ENCODE measurements around the gene ECHDC1.

ECHDC1 gene

DNA sequence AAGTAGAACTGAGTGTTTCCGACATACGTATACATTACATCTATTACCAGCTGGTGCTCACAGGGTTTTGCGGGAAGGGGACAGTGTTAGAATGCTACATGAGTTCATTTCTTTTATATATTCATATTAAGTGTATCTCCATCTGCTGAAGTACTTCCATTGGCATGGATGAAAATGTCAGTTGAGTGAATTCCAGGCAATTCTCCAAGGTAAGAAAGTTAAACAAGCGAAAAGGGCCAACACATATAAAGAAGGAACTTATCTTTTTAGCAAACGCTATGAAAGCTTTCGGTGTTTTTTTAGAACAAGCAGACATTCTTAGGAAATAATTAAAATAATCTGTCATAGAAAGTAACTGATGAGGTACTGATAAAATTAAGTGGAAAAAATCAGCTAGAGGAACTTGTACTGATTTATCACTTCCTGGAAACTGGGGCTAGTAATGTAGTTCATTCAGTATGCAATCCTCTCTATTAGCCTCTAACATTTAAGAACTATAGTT is 42.2 kb downstream of the ECHDC1 start:
- no peak for TF ChIP-seq EZH2 (IDR thresholded peaks at IDR 0.05)
- Histone ChIP-seq H3K36me3 (ENCODE audit: insufficient read depth, low read length) (peaks cover 7% of the 10 kb centered on the region), H3K27ac (no peak overlapping the region), H3K9me3 (ENCODE audit: low read depth, low read length) (no peaks in the 10 kb centered on the region), H3K4me3 (no peak overlapping the region), H3K9ac (ENCODE audit: insufficient read length) (no peak overlapping the region)
- DNase-seq (ENCODE audit: low read depth, low spot score): peak; percentile 22

DNA sequence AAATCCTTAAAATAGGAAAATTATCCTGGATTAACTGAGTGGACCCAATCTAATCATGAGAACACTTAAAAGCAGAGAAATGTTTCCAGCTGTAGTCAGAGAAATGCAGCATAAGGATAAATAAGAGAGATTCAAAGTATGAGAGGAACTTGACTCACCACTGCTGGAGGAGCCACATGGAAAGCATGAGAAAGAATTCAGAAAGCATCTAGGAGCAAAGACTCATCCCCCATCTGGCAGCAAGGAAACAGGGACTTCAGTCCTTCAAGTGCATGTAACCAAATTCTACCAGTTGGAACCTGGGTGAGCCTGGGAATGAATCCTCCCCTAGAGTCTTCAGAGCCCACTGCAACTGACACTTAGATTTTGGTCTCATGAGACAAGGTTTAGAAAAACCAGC is 43.0 kb downstream of the ECHDC1 start:
- H3K36me3 ChIP-seq (ENCODE audit: insufficient read depth, low read length): peaks cover 5% of the 10 kb centered on the region
- no peak overlapping the region for H3K27ac ChIP-seq
- no peak for DNase-seq (ENCODE audit: low read depth, low spot score)
- H3K4me3 ChIP-seq: no peak overlapping the region
- TF ChIP-seq POLR2AphosphoS5 (IDR thresholded peaks at IDR 0.05; ENCODE audit: borderline replicate concordance, low read depth, low read length): no peak
- no peak for TF ChIP-seq EZH2 (IDR thresholded peaks at IDR 0.05)
- TF ChIP-seq FOXP2 (optimal IDR thresholded peaks at IDR 0.05; ENCODE audit: control extremely low read depth, extremely low read length, insufficient read depth): no peak
- H3K9me3 ChIP-seq (ENCODE audit: low read depth, low read length): no peaks in the 10 kb centered on the region
- H3K9ac ChIP-seq (ENCODE audit: insufficient read length): no peak overlapping the region

DNA sequence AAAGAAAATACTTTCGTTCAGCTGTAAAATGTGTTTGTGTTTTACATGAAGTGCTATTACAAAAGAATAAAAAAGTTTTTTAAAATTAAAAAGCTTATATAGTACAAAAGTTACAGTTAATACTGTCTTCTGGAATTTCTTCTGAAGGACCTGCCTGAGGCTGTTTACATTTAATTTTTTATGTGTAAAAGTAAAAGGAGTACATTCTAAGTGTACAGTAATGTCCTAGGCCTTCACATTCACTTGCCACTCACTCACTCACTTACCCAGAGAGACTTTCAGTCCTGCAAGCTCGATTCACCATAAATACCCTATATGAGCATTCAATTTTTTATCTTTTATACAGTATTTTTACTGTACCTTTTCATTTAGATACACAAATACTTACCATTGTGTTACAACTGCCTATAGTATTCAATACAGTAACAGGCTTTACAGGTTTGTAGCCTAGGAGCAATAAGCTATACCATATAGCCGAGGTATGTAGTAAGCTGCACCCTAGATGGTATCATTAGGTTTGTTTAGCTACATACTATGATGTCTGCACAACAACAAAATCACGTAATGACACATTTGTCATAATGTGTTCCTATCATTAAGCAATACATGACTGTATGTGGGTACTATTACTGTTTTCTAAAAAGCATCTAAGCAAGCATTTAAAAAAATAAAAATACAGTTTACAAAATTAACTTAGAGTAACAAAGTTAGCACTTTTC is 43.7 kb downstream of the ECHDC1 start:
- Histone ChIP-seq H3K9ac (ENCODE audit: insufficient read length) (no peak overlapping the region), H3K4me3 (no peak overlapping the region), H3K9me3 (ENCODE audit: low read depth, low read length) (no peaks in the 10 kb centered on the region), H3K27ac (no peak overlapping the region), H3K36me3 (ENCODE audit: insufficient read depth, low read length) (peaks cover 10% of the 10 kb centered on the region)
- no peak for DNase-seq (ENCODE audit: low read depth, low spot score)
- no peak for TF ChIP-seq FOXP2 (optimal IDR thresholded peaks at IDR 0.05; ENCODE audit: control extremely low read depth, extremely low read length, insufficient read depth)
- TF ChIP-seq EZH2 (IDR thresholded peaks at IDR 0.05): no peak
- TF ChIP-seq POLR2AphosphoS5 (IDR thresholded peaks at IDR 0.05; ENCODE audit: borderline replicate concordance, low read depth, low read length): no peak

DNA sequence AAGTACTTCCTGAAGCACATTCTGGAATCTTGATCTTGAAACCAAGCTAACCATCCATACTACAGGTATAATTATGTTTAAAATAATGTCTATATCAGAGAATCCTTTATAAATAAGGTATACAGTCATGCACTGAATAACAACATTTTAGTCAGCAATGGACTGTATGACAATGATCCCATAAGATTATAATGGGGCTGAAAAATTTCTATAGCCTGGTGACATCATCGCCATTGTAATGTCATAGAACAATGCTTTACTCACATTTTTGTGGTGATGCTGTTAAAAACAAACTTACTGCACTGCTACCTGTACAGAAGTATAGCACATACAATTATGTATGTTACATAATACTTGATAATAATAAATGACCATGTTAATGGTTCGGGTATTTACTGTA is 44.9 kb downstream of the ECHDC1 start:
- Histone ChIP-seq H3K9ac (ENCODE audit: insufficient read length) (no peak overlapping the region), H3K36me3 (ENCODE audit: insufficient read depth, low read length) (peaks cover 10% of the 10 kb centered on the region), H3K9me3 (ENCODE audit: low read depth, low read length) (no peaks in the 10 kb centered on the region), H3K4me3 (no peak overlapping the region), H3K27ac (no peak overlapping the region)
- DNase-seq (ENCODE audit: low read depth, low spot score): no peak
- TF ChIP-seq FOXP2 (optimal IDR thresholded peaks at IDR 0.05; ENCODE audit: control extremely low read depth, extremely low read length, insufficient read depth): no peak
- TF ChIP-seq EZH2 (IDR thresholded peaks at IDR 0.05): no peak
- no peak for TF ChIP-seq POLR2AphosphoS5 (IDR thresholded peaks at IDR 0.05; ENCODE audit: borderline replicate concordance, low read depth, low read length)

DNA sequence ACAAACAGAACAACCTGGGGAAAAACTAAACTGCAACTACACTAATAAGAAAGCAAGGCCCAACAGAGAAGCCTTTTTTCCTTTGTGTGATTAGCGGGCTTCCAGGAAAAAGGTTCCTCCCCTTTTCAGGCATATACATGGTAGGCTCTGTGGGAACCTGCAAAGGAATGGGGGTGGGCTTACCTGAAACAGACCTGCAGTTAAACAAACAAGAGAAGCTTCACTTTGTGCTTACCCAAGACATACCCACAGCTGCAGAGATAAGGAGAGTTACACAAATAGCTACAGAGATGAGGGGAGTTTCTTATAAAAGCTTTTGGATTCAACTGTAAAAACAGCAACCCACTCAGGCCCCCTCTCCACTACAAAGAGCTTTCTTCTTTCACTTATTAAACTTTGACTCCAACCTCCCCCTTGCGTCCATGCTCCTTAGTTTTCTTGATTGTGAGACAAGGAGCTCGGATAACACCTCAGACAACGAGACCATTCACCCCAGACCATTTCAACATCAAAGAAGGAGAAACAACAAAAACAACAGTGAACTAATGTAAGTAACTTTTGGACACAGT is 45.8 kb downstream of the ECHDC1 start:
- Histone ChIP-seq H3K4me3 (no peak overlapping the region), H3K27ac (no peak overlapping the region), H3K36me3 (ENCODE audit: insufficient read depth, low read length) (peaks cover 10% of the 10 kb centered on the region), H3K9me3 (ENCODE audit: low read depth, low read length) (no peaks in the 10 kb centered on the region), H3K9ac (ENCODE audit: insufficient read length) (no peak overlapping the region)
- DNase-seq (ENCODE audit: low read depth, low spot score): no peak
- no peak for TF ChIP-seq FOXP2 (optimal IDR thresholded peaks at IDR 0.05; ENCODE audit: control extremely low read depth, extremely low read length, insufficient read depth)
- no peak for TF ChIP-seq POLR2AphosphoS5 (IDR thresholded peaks at IDR 0.05; ENCODE audit: borderline replicate concordance, low read depth, low read length)

- Histone ChIP-seq H3K9ac (ENCODE audit: insufficient read length) (no peak overlapping the region), H3K27ac (no peak overlapping the region), H3K4me3 (no peak overlapping the region), H3K36me3 (ENCODE audit: insufficient read depth, low read length) (peaks cover 44% of the 10 kb centered on the region), H3K9me3 (ENCODE audit: low read depth, low read length) (no peaks in the 10 kb centered on the region)
- TF ChIP-seq FOXP2 (optimal IDR thresholded peaks at IDR 0.05; ENCODE audit: control extremely low read depth, extremely low read length, insufficient read depth) (no peak), POLR2AphosphoS5 (IDR thresholded peaks at IDR 0.05; ENCODE audit: borderline replicate concordance, low read depth, low read length) (no peak)
- DNase-seq (ENCODE audit: low read depth, low spot score): no peak
These were observed 51.9 kb downstream of the ECHDC1 start for GRCh38 chr6:127291495-127291894.

DNA sequence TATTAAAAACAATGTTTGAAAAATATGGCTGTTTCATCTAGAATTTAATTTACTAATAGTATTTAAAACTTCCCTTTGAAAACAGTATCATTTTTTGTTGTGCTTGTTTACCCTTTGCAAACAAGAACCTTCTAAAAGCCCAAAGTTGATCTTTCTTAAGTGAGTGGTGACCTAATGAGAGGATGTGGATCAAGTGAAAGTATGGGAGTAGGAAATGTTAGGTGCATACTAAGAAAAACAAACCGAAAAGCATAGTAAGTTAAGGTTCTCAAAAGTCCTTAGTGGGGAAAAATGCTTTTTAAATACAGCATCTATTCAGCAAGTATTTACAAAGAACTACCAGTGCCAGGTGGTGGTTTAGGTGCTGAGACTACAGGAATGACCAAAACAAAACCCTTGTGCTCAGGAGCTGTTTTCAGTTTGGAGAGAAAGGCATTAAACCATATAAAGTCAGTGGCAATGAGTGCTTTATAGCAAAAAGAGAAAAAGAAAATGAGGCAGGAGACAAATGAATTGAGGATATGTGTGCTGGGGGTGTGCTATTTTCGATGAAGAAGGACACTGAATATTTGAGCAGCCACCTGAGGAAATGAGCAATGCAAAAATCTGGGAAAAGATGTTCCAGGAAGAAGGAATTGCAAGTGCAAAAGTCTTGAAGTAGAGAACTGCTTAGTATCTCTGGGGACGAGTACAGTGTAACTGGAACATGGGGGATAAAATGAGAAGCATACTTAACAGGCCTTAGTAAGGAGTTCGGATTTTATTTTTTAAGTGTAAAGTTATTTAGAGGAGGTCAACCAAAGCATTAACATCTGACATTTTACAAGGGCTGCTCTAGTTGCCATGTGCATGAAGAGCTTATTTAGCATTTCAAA is 52.8 kb downstream of the ECHDC1 start:
- TF ChIP-seq POLR2AphosphoS5 (IDR thresholded peaks at IDR 0.05; ENCODE audit: borderline replicate concordance, low read depth, low read length): no peak
- TF ChIP-seq FOXP2 (optimal IDR thresholded peaks at IDR 0.05; ENCODE audit: control extremely low read depth, extremely low read length, insufficient read depth): no peak
- no peak for TF ChIP-seq EZH2 (IDR thresholded peaks at IDR 0.05)
- Histone ChIP-seq H3K27ac (no peak overlapping the region), H3K4me3 (no peak overlapping the region), H3K9ac (ENCODE audit: insufficient read length) (no peak overlapping the region), H3K9me3 (ENCODE audit: low read depth, low read length) (no peaks in the 10 kb centered on the region), H3K36me3 (ENCODE audit: insufficient read depth, low read length) (peaks cover 52% of the 10 kb centered on the region)
- DNase-seq (ENCODE audit: low read depth, low spot score): no peak

- H3K27ac ChIP-seq: no peak overlapping the region
- peaks cover 49% of the 10 kb centered on the region for H3K36me3 ChIP-seq (ENCODE audit: insufficient read depth, low read length)
- H3K9me3 ChIP-seq (ENCODE audit: low read depth, low read length): no peaks in the 10 kb centered on the region
- TF ChIP-seq POLR2AphosphoS5 (IDR thresholded peaks at IDR 0.05; ENCODE audit: borderline replicate concordance, low read depth, low read length): no peak
- TF ChIP-seq EZH2 (IDR thresholded peaks at IDR 0.05): no peak
- TF ChIP-seq FOXP2 (optimal IDR thresholded peaks at IDR 0.05; ENCODE audit: control extremely low read depth, extremely low read length, insufficient read depth): no peak
- no peak for DNase-seq (ENCODE audit: low read depth, low spot score)
- H3K9ac ChIP-seq (ENCODE audit: insufficient read length): no peak overlapping the region
- H3K4me3 ChIP-seq: no peak overlapping the region
These were observed 53.5 kb downstream of the ECHDC1 start for GRCh38 chr6:127289934-127290333.

All from SK-N-MC (cell line).